ENCODE measurements around the gene GLIS1.

The GLIS1 gene

DNA sequence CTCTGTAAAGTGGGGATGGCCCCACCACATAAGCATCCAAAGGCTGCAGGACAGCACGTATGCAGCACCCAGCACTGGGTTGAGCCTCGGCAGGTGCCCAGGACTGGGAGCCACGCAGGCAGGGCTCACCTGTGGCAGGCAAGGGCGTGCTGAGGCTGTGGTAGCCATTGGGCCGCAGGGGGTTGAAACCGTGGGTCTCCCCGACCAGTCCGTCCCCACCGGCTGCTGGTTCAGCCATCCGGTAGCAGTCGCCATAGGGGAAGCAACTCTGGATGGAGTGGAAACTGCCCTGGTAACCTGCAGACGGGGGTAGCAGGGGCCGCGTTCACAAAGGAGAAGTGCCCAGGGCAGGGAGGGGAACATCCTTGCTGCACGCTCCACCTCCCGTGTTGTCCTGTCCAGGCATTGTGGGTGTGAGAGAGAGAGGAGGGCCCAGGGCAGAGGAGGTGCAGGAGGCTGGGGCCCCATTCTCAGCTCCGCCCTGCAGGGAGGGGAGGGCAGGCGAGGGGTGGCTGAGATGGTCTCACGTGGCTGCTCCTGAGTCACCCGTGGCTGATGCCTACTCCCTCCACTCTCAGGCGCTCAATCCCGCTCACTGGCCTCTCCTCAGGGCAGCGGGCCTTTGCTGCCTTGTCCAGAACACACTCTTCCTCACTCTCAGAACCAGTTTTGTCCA is 229.8 kb downstream of the GLIS1 start:
- TF ChIP-seq GATA3 (IDR thresholded peaks at IDR 0.05; ENCODE audit: low read depth, low read length) (no peak), GATA2 (IDR thresholded peaks at IDR 0.05; ENCODE audit: low read depth, low read length) (no peak)

DNA sequence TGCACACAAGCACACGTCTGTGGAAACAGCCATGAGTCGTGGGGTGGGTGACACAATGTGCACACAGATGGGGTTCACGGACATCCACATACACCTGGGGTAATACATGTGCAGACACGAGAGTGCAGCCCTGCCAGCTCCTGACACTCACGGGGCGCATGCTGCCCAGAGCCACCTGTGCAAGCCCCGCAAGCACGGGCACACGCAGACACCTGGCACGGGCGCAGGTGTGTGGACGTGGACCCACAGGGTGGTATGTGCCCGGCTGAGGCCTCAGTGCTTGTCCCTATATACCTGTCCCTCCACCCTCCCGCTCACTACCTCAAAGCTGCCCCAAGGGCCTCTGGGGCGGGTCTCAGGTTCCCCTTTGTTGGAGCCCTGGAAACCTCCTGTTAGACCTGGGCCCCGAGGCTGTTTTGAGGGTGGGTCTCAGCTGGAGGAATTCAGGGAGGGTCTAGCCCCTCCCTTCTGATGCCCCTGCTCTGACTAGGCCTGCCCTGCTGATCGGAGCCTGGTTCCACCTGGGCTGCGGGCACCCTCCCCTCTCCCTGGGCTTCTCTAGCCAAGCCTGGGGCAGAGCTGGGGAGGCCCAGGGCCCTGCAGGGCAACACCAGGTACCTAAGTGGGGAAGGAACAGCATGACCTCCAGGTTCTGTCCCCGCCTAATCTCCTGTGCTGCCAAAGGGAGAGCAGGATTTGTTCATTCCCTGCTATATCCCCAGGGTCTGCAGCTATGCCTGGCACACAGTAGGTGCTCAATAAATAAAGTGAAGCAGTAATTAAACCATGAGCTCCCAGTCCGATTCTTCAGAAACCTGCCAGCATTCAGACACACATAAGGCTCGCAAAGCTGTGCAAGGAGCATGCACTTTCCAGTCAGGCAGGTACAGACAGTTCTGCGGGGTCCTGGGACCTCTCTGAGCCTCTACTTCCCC is 230.6 kb downstream of the GLIS1 start:
- TF ChIP-seq GATA2 (IDR thresholded peaks at IDR 0.05; ENCODE audit: low read depth, low read length) (no peak), GATA3 (IDR thresholded peaks at IDR 0.05; ENCODE audit: low read depth, low read length) (no peak)

GRCh38 chr1:53507116-53507820 is 231.7 kb downstream of the GLIS1 start:
- TF ChIP-seq GATA2 (IDR thresholded peaks at IDR 0.05; ENCODE audit: low read depth, low read length) = no peak
- no peak for TF ChIP-seq GATA3 (IDR thresholded peaks at IDR 0.05; ENCODE audit: low read depth, low read length)

DNA sequence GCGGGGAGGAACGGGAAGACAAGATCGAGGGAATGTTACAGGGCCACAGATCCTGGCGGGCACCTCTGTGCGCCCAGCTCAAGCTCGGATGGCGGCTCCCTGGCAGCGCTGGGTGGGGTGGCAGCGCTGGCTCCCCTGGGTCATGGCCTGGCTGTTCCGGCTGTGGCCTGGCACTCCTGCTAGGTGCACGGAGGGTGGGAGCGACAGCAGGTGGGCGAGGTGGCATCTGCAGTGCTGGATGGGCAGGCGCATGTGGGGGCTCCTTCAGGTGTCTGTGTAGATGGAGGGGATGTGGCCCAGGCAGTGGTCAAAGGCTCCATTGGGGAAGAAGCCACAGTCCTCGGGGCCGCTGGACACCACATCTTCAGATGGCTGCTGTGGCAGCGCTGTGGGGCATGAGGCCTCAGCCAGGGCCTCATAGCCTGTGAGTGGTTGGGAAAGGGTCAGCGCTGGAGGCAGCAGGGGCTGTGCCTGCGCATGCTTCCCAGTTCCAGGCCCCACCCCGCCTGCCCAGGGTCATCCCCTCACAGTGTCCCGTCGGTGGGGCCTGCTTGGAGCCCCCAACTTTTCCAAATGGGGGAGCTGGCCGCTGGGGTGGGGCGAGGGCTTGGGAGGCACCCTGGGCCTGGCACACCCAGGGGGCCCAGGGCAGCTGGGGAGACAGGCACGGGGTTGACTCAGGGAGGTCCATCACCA is 232.5 kb downstream of the GLIS1 start:
- TF ChIP-seq GATA3 (IDR thresholded peaks at IDR 0.05; ENCODE audit: low read depth, low read length) (no peak), GATA2 (IDR thresholded peaks at IDR 0.05; ENCODE audit: low read depth, low read length) (no peak)

- TF ChIP-seq GATA3 (IDR thresholded peaks at IDR 0.05; ENCODE audit: low read depth, low read length) (no peak), GATA2 (IDR thresholded peaks at IDR 0.05; ENCODE audit: low read depth, low read length) (no peak)
Measured at GRCh38 chr1:53505891-53506290, 233.1 kb downstream of the GLIS1 start.

DNA sequence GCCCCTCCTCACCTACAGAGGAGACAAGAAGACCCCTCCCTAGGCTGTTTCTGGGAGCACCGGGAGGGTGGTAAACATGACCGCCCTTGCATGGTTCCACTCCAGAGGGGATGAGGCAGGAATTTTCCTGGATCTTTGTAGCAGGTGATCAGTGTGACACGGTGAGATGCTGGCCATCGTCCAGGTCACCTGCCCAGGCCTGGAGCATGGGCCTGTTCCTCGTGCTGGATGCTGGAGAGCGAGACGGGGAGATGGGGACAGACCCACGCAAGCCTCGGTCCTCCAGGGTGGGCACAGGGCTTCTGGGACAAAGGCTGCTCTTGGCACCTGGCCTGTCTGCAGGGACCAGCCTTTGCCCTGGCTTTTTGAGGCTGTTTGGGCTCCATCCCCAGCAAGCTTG is 233.6 kb downstream of the GLIS1 start:
- no peak for TF ChIP-seq GATA2 (IDR thresholded peaks at IDR 0.05; ENCODE audit: low read depth, low read length)
- TF ChIP-seq GATA3 (IDR thresholded peaks at IDR 0.05; ENCODE audit: low read depth, low read length) = no peak

GRCh38 chr1:53504901-53505300 is 234.1 kb downstream of the GLIS1 start:
- TF ChIP-seq GATA2 (IDR thresholded peaks at IDR 0.05; ENCODE audit: low read depth, low read length) (no peak), GATA3 (IDR thresholded peaks at IDR 0.05; ENCODE audit: low read depth, low read length) (no peak)

GRCh38 chr1:53503433-53504217 is 235.3 kb downstream of the GLIS1 start:
- TF ChIP-seq GATA3 (IDR thresholded peaks at IDR 0.05; ENCODE audit: low read depth, low read length) (no peak), GATA2 (IDR thresholded peaks at IDR 0.05; ENCODE audit: low read depth, low read length) (no peak)

- TF ChIP-seq GATA2 (IDR thresholded peaks at IDR 0.05; ENCODE audit: low read depth, low read length) (no peak), GATA3 (IDR thresholded peaks at IDR 0.05; ENCODE audit: low read depth, low read length) (no peak)
Measured at GRCh38 chr1:53502641-53503432, 236.1 kb downstream of the GLIS1 start.

DNA sequence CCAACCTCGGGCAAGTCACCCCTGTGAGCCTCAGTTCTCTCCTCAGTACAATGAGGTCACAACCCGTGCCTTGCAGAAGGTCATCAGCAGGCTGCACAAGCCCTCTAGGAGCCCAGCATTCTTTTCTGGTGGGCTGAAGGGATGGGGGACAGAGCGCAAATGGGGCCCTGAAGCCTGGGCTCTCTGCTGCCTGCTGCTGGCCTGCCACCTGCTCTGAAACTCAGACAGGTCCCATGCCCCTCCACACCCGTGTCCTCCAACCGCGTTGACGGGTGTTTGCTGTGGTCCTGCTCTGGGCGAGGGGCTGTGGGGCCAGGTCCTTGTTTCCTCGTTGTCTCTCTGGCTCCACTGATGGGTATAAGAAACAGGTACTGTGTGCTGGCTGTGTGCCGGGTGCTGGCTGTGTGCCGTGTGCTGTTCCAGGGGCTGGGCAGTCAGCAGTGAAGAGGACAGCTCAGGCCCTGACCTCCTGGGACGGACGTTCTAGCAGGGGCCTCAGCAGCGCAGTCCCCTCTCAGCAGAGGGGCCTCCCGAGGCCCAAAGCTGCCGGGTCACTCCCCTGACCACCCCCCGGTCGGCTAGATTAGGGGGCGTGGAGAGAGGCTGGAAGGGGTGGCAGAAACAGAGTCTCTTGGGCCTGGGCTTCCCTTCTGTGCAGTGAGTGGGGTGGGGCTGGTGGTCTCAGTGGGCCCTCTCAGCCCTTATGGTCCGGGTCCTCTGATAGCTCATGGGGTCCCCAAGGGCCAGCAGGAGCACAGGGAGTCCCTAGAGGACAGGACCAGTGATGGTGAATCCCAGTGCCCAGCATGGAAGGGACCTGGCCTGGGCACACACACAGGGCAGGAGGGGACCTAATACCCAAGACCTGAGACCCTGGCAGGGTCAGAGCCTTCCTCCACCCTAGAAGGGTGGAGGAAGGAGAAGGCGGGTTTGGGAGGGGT is 237.6 kb downstream of the GLIS1 start:
- TF ChIP-seq GATA3 (IDR thresholded peaks at IDR 0.05; ENCODE audit: low read depth, low read length) (no peak), GATA2 (IDR thresholded peaks at IDR 0.05; ENCODE audit: low read depth, low read length) (no peak)

Data from SH-SY5Y (cell line).